ENCODE measurements around the gene IVL.

DNA sequence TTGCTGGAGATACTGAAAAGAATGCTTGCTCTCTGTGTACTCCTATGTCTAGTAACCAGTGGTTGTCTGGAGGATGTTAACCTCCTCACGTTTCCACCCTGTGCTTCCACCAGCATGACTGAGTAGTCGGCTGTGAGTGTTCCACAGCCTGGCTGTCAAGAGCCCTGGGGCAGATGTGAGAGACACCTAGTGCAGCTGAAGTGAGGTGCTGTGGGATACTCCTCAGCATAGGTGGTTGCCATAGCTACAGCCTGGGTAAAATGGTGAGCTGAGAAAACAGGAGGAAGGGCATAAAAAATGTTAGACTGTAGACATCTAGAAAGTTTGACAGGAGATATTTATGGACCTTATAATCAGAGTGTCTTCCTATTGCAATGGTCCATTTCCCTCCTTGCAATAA, 15.8 kb downstream of the IVL start:
- TF ChIP-seq CTCF (IDR thresholded peaks at IDR 0.05; ENCODE audit: poor library complexity) (no peak), EZH2phosphoT487 (IDR thresholded peaks at IDR 0.05; ENCODE audit: low read depth, severe bottlenecking, unreplicated experiment) (no peak), EZH2 (IDR thresholded peaks at IDR 0.05; ENCODE audit: borderline replicate concordance) (no peak)

All from hepatocyte (in vitro differentiated cells).